GM12873 (cell line): Measurements from ENCODE around the gene SLF2.

Experiments used
- CTCF ChIP-seq: IDR thresholded peaks from 2 replicates; pipeline ENCODE4 v1.5.1; 2012; ENCODE audit warnings: low read depth, mild to moderate bottlenecking, moderate library complexity, low read length, control low read depth; ENCODE audit not compliant: insufficient read depth; ENCODE audit errors: missing control alignments

The SLF2 gene

GRCh38 chr10:100867261-100867963, 45.4 kb upstream of the SLF2 start:
- no peak for TF ChIP-seq CTCF

GRCh38 chr10:100868382-100868781, 44.4 kb upstream of the SLF2 start:
- TF ChIP-seq CTCF = no peak

- TF ChIP-seq CTCF = no peak
Measured at GRCh38 chr10:100869399-100869798, 43.4 kb upstream of the SLF2 start.

GRCh38 chr10:100872034-100872791, 40.5 kb upstream of the SLF2 start:
- peak; percentile 82 for TF ChIP-seq CTCF

- no peak for TF ChIP-seq CTCF
Measured at GRCh38 chr10:100873146-100873826, 39.5 kb upstream of the SLF2 start.

GRCh38 chr10:100873827-100874326, 38.9 kb upstream of the SLF2 start:
- no peak for TF ChIP-seq CTCF

GRCh38 chr10:100874702-100875483, 37.9 kb upstream of the SLF2 start:
- TF ChIP-seq CTCF = no peak
